Measurements from ENCODE around the gene IPMK.
"Not testable (repeated sequence)": the region's sequence is repeated elsewhere in the genome, so short reads cannot be mapped to it uniquely, and the experiment has no call there.

Gene IPMK

GRCh38 chr10:58266826-58267712, 625 bp downstream of the IPMK start:
- no peak for DNase-seq

- DNase-seq, result no peak
Observed at GRCh38 chr10:58266003-58266825, 1.5 kb downstream of the IPMK start.

GRCh38 chr10:58265249-58265648, 2.4 kb downstream of the IPMK start:
- DNase-seq, result no peak

- DNase-seq, result no peak
Observed at GRCh38 chr10:58264780-58265179, 2.9 kb downstream of the IPMK start.

- DNase-seq, result no peak
Observed at GRCh38 chr10:58262766-58263165, 4.9 kb downstream of the IPMK start.

GRCh38 chr10:58260334-58260733, 7.4 kb downstream of the IPMK start:
- DNase-seq, result no peak

GRCh38 chr10:58258977-58259692, 8.6 kb downstream of the IPMK start:
- no peak for DNase-seq

- not testable (repeated sequence) for DNase-seq
Observed at GRCh38 chr10:58256013-58256780, 11.5 kb downstream of the IPMK start.

- DNase-seq, result no peak
Observed at GRCh38 chr10:58254644-58255043, 13.1 kb downstream of the IPMK start.

GRCh38 chr10:58253184-58253583, 14.5 kb downstream of the IPMK start:
- no peak for DNase-seq

- DNase-seq, result not testable (repeated sequence)
Observed at GRCh38 chr10:58244666-58245065, 23.0 kb downstream of the IPMK start.

GRCh38 chr10:58244242-58244641, 23.5 kb downstream of the IPMK start:
- not testable (repeated sequence) for DNase-seq

- DNase-seq, result not testable (repeated sequence)
Observed at GRCh38 chr10:58243801-58244200, 23.9 kb downstream of the IPMK start.

GRCh38 chr10:58243269-58243668, 24.4 kb downstream of the IPMK start:
- DNase-seq, result no peak

- no peak for DNase-seq
Observed at GRCh38 chr10:58241346-58241745, 26.3 kb downstream of the IPMK start.

- no peak for DNase-seq
Observed at GRCh38 chr10:58240531-58240930, 27.2 kb downstream of the IPMK start.

- DNase-seq, result no peak
Observed at GRCh38 chr10:58239561-58240169, 28.0 kb downstream of the IPMK start.

- DNase-seq, result no peak
Observed at GRCh38 chr10:58237014-58237834, 30.5 kb downstream of the IPMK start.

- not testable (repeated sequence) for DNase-seq
Observed at GRCh38 chr10:58229856-58230255, 37.8 kb downstream of the IPMK start.

- DNase-seq, result no peak
Observed at GRCh38 chr10:58225654-58226053, 42.0 kb downstream of the IPMK start.
